ENCODE measurements around the gene NUP214. TPM values are rescaled to one million over a fixed set of nuclear protein-coding genes. Genes with fewer than 3 reads are reported as not detected.

NUP214 gene
- total and polyA plus RNA-seq, 7 experiments from 2014 or later = 18.2 to 116 (median 80.5) TPM

- Histone ChIP-seq H3K36me3 (ENCODE audit: control insufficient read depth in 2 of 3, insufficient read depth in 3 of 3, low read length in 3 of 3) (peaks cover 6 to 71% (median 18%) of the 10 kb centered on the region in 3 experiments), H3K9me3 (ENCODE audit: control insufficient read depth in 2 of 3, low read length in 3 of 3) (no peaks in the 10 kb centered on the region), H3K4me1 (ENCODE audit: control insufficient read depth in 2 of 2, insufficient read depth in 2 of 2, low read length in 2 of 2) (no peaks in the 10 kb centered on the region), H3K4me3 (ENCODE audit: low read length) (no peak overlapping the region), H3K27me3 (ENCODE audit: control insufficient read depth in 2 of 2, insufficient read depth in 2 of 2, low read length in 2 of 2) (no peaks in the 10 kb centered on the region), H3K27ac (ENCODE audit: low read depth, low read length) (no peak overlapping the region)
- intact Hi-C loops (cut with micrococcal nuclease) = no loop called here
- no peaks in the 10 kb centered on the region for H3K9me3 Mint-ChIP-seq
- H3K36me3 Mint-ChIP-seq = peaks cover 8 to 65% (median 23%) of the 10 kb centered on the region in 5 donors
- ATAC-seq (no peak), DNase-seq (no peak)
- H3K4me3 Mint-ChIP-seq = no peak overlapping the region
- peaks cover 0 to 21% (median 6%) of the 10 kb centered on the region in 7 donors for H3K4me1 Mint-ChIP-seq
- H3K27me3 Mint-ChIP-seq = no peaks in the 10 kb centered on the region
- ChIA-PET POLR2A (no interaction called here), CTCF (no interaction called here)
- no peak overlapping the region for H3K27ac Mint-ChIP-seq
Measured at GRCh38 chr9:131162886-131163285, 37.5 kb downstream of the NUP214 start.

DNA sequence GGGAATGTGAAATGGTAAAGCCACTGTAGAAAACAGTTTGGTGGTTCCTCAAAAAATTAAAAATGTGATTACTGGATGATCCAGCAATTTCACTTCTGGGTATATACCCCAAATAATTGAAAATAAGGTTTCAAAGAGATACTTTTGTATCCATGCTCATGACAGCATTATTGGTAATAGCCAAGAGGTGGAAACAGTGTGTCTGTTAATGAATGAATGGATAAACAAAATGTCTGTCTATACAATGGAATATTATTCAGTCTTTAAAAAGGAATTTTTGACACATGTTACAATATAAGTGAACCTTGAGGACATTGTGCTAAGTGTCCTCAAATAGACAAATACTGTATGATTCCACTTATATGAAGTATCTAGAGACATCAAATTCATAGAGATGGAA lies 40.1 kb downstream of the NUP214 start:
- POLR2A ChIA-PET = no interaction called here
- Histone ChIP-seq H3K36me3 (ENCODE audit: control insufficient read depth in 2 of 3, insufficient read depth in 3 of 3, low read length in 3 of 3) (peaks cover 6 to 56% (median 18%) of the 10 kb centered on the region in 3 experiments), H3K27ac (ENCODE audit: low read depth, low read length) (no peak overlapping the region), H3K9me3 (ENCODE audit: control insufficient read depth in 2 of 3, low read length in 3 of 3) (no peaks in the 10 kb centered on the region), H3K27me3 (ENCODE audit: control insufficient read depth in 2 of 2, insufficient read depth in 2 of 2, low read length in 2 of 2) (no peaks in the 10 kb centered on the region), H3K4me3 (ENCODE audit: low read length) (no peak overlapping the region), H3K4me1 (ENCODE audit: control insufficient read depth in 2 of 2, insufficient read depth in 2 of 2, low read length in 2 of 2) (no peaks in the 10 kb centered on the region)
- no peak for ATAC-seq
- H3K27me3 Mint-ChIP-seq = no peaks in the 10 kb centered on the region
- peaks cover 11 to 59% (median 23%) of the 10 kb centered on the region in 5 donors for H3K36me3 Mint-ChIP-seq
- intact Hi-C loops (cut with micrococcal nuclease) = no loop called here
- CTCF ChIA-PET = interaction anchor here (1.2 kb wide), 1 partner anchor 12 kb away, joined by 3 read pairs; no protein-coding TSS in a partner anchor
- H3K27ac Mint-ChIP-seq = peak overlapping the region in 3 of 9 donors; percentile 14 to 32 (median 19)
- H3K4me3 Mint-ChIP-seq = no peak overlapping the region
- no peak for DNase-seq
- peaks cover 4 to 21% (median 12%) of the 10 kb centered on the region in 7 donors for H3K4me1 Mint-ChIP-seq
- H3K9me3 Mint-ChIP-seq = no peaks in the 10 kb centered on the region

DNA sequence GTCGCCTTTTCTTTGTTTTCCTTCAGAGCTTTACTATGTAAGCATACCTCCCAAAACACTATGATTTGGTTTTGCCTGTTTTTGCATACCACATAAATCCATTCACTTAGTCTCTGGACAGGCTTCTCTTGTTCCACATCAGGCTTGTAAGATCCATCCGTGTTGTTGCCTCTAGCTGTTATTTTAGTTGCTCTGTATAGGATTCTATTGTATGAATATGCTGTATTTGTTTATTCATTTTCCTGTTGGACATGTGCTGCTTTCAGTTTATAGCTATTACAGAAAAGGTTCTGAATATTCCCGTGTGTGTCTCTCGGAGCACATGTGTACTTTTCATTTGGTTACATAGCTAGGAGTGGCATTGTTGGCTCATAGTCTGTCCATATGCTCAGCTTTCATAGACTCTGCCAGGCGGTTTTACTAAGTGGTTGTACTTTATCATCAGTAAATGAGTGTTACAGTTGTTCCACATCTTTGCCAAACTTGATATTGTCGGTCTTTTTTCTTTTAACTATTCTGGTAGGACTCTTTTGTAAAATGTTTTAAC lies 41.8 kb downstream of the NUP214 start:
- peak overlapping the region in 4 of 9 donors; percentile 4 to 54 (median 20) for H3K27ac Mint-ChIP-seq
- DNase-seq (no peak), ATAC-seq (no peak)
- no peak overlapping the region for H3K4me3 Mint-ChIP-seq
- H3K36me3 Mint-ChIP-seq = peaks cover 12 to 64% (median 34%) of the 10 kb centered on the region in 5 donors
- CTCF ChIA-PET = interaction anchor here (0.8 kb wide), 1 partner anchor 169 kb away, joined by 3 read pairs; no protein-coding TSS in a partner anchor
- intact Hi-C loops (cut with micrococcal nuclease) = no loop called here
- H3K27ac ChIP-seq (ENCODE audit: low read depth, low read length) = no peak overlapping the region
- peaks cover 6 to 53% (median 18%) of the 10 kb centered on the region in 3 experiments for H3K36me3 ChIP-seq (ENCODE audit: control insufficient read depth in 2 of 3, insufficient read depth in 3 of 3, low read length in 3 of 3)
- H3K4me1 ChIP-seq (ENCODE audit: control insufficient read depth in 2 of 2, insufficient read depth in 2 of 2, low read length in 2 of 2) = no peaks in the 10 kb centered on the region
- no peaks in the 10 kb centered on the region for H3K9me3 ChIP-seq (ENCODE audit: control insufficient read depth in 2 of 3, low read length in 3 of 3)
- H3K4me1 Mint-ChIP-seq = peaks cover 4 to 21% (median 12%) of the 10 kb centered on the region in 7 donors
- H3K4me3 ChIP-seq (ENCODE audit: low read length) = no peak overlapping the region
- no peaks in the 10 kb centered on the region for H3K27me3 Mint-ChIP-seq
- no peaks in the 10 kb centered on the region for H3K9me3 Mint-ChIP-seq
- POLR2A ChIA-PET = no interaction called here
- H3K27me3 ChIP-seq (ENCODE audit: control insufficient read depth in 2 of 2, insufficient read depth in 2 of 2, low read length in 2 of 2) = no peaks in the 10 kb centered on the region

DNA sequence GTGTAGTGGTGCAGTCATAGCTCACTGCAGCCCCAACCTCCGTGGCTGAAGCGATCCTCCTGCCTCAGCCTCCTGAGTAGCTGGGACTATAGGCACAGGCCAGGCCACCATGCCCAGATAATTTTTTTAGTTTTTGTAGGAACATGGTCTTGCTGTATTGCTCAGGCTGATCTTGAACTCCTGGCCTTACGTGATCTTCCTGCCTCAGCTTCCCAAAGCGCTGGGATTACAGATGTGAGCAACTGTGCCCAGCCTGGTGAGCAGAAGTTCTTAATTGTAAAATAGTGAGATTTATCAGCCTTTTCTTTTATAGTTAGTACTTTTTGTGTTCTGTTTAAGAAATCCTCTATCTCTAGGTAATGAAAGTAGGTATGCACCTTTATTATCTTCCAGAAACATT lies 42.5 kb downstream of the NUP214 start:
- ATAC-seq (no peak), DNase-seq (no peak)
- Histone ChIP-seq H3K9me3 (ENCODE audit: control insufficient read depth in 2 of 3, low read length in 3 of 3) (no peaks in the 10 kb centered on the region), H3K36me3 (ENCODE audit: control insufficient read depth in 2 of 3, insufficient read depth in 3 of 3, low read length in 3 of 3) (peaks cover 10 to 52% (median 13%) of the 10 kb centered on the region in 3 experiments), H3K4me3 (ENCODE audit: low read length) (no peak overlapping the region), H3K27me3 (ENCODE audit: control insufficient read depth in 2 of 2, insufficient read depth in 2 of 2, low read length in 2 of 2) (no peaks in the 10 kb centered on the region), H3K4me1 (ENCODE audit: control insufficient read depth in 2 of 2, insufficient read depth in 2 of 2, low read length in 2 of 2) (no peaks in the 10 kb centered on the region), H3K27ac (ENCODE audit: low read depth, low read length) (no peak overlapping the region)
- Mint-ChIP-seq H3K4me1 (peaks cover 4 to 25% (median 11%) of the 10 kb centered on the region in 7 donors), H3K27me3 (no peaks in the 10 kb centered on the region), H3K4me3 (no peak overlapping the region), H3K9me3 (no peaks in the 10 kb centered on the region), H3K36me3 (peaks cover 12 to 63% (median 33%) of the 10 kb centered on the region in 5 donors), H3K27ac (peak overlapping the region in 5 of 9 donors; percentile 11 to 76 (median 54))
- ChIA-PET CTCF (interaction anchor here (0.6 to 1.7 kb wide), 2 partner anchors 10 to 83 kb away, joined by 4 to 7 read pairs; no protein-coding TSS in a partner anchor), POLR2A (no interaction called here)
- intact Hi-C loops (cut with micrococcal nuclease) = no loop called here

GRCh38 chr9:131169563-131170240 lies 44.3 kb downstream of the NUP214 start:
- Histone ChIP-seq H3K27ac (ENCODE audit: low read depth, low read length) (no peak overlapping the region), H3K27me3 (ENCODE audit: control insufficient read depth in 2 of 2, insufficient read depth in 2 of 2, low read length in 2 of 2) (no peaks in the 10 kb centered on the region), H3K9me3 (ENCODE audit: control insufficient read depth in 2 of 3, low read length in 3 of 3) (no peaks in the 10 kb centered on the region), H3K4me3 (ENCODE audit: low read length) (no peak overlapping the region), H3K4me1 (ENCODE audit: control insufficient read depth in 2 of 2, insufficient read depth in 2 of 2, low read length in 2 of 2) (no peaks in the 10 kb centered on the region), H3K36me3 (ENCODE audit: control insufficient read depth in 2 of 3, insufficient read depth in 3 of 3, low read length in 3 of 3) (peaks cover 6 to 49% (median 7%) of the 10 kb centered on the region in 3 experiments)
- no peak for ATAC-seq
- Mint-ChIP-seq H3K4me1 (peaks cover 4 to 24% (median 10%) of the 10 kb centered on the region in 7 donors), H3K4me3 (no peak overlapping the region), H3K36me3 (peaks cover 9 to 59% (median 26%) of the 10 kb centered on the region in 5 donors), H3K9me3 (no peaks in the 10 kb centered on the region), H3K27ac (peak overlapping the region in 4 of 9 donors; percentile 11 to 55 (median 28)), H3K27me3 (no peaks in the 10 kb centered on the region)
- no peak for DNase-seq
- POLR2A ChIA-PET = interaction anchor here (0.7 kb wide), 1 partner anchor 9 kb away, joined by 3 read pairs; no protein-coding TSS in a partner anchor
- CTCF ChIA-PET = interaction anchor here (0.9 kb wide), 1 partner anchor 101 kb away, joined by 3 read pairs; no protein-coding TSS in a partner anchor
- intact Hi-C loops (cut with micrococcal nuclease) = no loop called here

DNA sequence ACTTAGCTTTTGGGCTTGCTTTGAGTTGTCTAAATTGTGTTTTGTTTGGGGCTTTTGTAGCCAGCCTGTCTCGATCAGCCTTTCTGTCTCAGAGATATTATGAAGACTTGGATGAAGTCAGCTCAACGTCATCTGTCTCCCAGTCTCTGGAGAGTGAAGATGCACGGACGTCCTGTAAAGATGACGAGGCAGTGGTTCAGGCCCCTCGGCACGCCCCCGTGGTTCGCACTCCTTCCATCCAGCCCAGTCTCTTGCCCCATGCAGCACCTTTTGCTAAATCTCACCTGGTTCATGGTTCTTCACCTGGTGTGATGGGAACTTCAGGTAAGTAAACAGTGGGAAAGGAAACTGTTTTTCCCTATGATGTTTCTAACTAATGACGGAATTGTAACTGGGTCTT lies 48.6 kb downstream of the NUP214 start:
- CTCF ChIA-PET = interaction anchor here (1.5 kb wide), 1 partner anchor 162 kb away, joined by 3 read pairs; no protein-coding TSS in a partner anchor

More for the DNA sequence above, 48.6 kb downstream of the NUP214 start:
- Histone ChIP-seq H3K9me3 (ENCODE audit: control insufficient read depth in 2 of 3, low read length in 3 of 3) (no peaks in the 10 kb centered on the region), H3K27me3 (ENCODE audit: control insufficient read depth in 2 of 2, insufficient read depth in 2 of 2, low read length in 2 of 2) (no peaks in the 10 kb centered on the region), H3K4me3 (ENCODE audit: low read length) (no peak overlapping the region), H3K27ac (ENCODE audit: low read depth, low read length) (no peak overlapping the region), H3K4me1 (ENCODE audit: control insufficient read depth in 2 of 2, insufficient read depth in 2 of 2, low read length in 2 of 2) (peaks cover 0 to 5% of the 10 kb centered on the region in 2 donors), H3K36me3 (ENCODE audit: control insufficient read depth in 2 of 3, insufficient read depth in 3 of 3, low read length in 3 of 3) (peaks cover 18 to 67% (median 29%) of the 10 kb centered on the region in 3 experiments)
- Mint-ChIP-seq H3K9me3 (no peaks in the 10 kb centered on the region), H3K4me1 (peaks cover 3 to 18% (median 15%) of the 10 kb centered on the region in 7 donors), H3K27ac (peak overlapping the region in 1 of 9 donors; percentile 25), H3K4me3 (no peak overlapping the region), H3K36me3 (peaks cover 9 to 54% (median 26%) of the 10 kb centered on the region in 5 donors), H3K27me3 (no peaks in the 10 kb centered on the region)
- intact Hi-C loops (cut with micrococcal nuclease) = no loop called here
- POLR2A ChIA-PET = no interaction called here
- ATAC-seq (no peak), DNase-seq (no peak)
